Measurements from ENCODE around the gene CD3E.
"Not testable (repeated sequence)": the region's sequence is repeated elsewhere in the genome, so short reads cannot be mapped to it uniquely, and the experiment has no call there.

The CD3E gene

DNA sequence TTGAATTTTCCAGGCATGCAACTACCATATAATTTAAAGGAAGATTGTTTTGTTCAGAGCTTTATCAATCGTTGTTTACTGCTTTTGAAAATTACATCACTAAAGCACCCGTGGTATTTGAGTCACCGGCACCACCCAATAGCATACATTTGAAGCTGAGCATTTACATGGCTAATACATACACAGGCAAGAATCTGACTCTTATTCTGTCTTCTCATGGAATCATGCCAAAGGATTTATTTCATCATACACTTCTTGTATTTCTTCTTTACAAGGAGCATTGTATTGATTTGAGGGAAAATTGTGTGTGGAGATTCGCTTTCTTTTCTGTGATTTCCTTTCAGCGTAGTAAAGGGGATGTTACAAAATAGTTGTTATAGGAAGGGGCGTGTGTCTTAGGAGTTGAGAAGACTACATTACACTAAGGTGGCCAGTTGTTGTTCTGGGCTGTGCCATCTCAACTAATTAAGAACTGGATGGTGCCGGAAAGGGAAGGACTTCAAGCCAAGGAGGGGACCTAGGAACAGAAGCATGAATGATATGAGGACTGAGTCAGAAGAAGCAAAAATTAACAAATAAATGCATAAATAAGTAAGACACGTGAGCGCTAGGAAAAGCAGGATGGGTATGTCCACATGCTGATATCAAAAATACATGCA lies 12.9 kb upstream of the CD3E start:
- DNase-seq, result no peak

DNA sequence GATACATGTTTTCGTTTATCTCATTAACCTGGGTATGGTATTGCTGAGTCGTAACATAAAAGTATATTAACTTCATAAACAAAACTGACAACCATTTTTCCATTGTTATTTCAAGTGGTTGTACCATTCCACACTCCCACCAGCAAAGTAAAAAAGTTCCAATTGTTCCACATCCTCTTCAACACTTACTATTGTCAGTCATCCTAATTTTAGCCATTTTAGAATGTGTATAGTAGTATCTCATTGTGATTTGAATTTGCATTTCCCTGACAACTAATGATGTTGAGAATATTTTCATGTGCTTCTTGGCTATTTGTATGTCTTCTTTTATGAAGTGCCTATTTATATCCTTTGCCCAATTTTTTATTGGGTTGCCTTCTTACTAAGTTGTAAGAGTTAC lies 10.5 kb upstream of the CD3E start:
- no peak for DNase-seq

DNA sequence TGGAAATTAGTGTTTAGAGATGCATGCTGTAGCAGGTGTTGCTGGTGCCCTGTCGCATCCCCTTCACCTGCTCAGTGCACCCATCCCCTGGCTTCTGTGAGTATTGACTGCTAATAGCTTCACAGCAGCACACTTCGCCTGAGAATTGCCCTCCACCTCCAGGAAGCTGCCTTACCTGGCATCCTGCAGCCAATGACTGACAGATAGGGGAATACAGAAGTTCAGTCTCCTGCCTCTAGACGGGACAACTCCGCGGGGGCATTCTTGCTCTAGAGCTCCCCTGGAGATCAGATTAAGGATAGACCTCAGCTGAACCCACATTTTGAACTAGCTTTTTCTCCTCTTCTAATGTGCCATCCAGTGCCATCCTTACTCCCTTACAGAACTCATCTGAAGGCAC lies 9.3 kb upstream of the CD3E start:
- DNase-seq, result no peak

DNA sequence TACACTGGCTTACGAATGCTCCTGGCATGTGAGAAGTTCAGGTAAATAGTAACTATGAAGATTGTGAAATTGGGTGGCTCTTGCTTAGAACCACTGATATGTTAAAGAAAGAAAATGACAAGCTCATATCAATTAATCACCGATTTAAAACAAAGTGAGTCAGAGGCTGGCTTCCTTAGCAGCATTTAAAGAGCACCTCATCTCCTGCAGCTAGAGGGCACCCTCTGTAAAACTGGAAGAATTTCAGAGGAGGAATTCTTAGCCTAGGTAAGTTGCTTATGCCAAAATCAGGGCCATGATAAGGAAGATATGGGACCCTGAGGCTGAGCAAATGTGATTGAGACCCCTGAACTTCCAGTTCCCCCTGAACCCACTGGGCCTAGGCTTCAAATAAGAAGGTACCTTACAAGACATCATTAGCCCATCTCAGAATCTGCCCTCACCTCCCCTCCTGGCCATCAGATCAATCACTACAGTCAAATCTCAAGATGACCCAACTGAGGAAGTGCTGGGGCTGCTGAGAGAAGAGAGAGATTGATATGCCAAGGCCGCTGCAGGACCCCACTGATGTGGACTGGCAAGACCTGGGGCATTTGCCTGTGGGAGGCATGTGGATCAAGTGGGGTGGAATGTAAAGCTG lies 8.6 kb upstream of the CD3E start:
- DNase-seq, result peak; percentile 48

DNA sequence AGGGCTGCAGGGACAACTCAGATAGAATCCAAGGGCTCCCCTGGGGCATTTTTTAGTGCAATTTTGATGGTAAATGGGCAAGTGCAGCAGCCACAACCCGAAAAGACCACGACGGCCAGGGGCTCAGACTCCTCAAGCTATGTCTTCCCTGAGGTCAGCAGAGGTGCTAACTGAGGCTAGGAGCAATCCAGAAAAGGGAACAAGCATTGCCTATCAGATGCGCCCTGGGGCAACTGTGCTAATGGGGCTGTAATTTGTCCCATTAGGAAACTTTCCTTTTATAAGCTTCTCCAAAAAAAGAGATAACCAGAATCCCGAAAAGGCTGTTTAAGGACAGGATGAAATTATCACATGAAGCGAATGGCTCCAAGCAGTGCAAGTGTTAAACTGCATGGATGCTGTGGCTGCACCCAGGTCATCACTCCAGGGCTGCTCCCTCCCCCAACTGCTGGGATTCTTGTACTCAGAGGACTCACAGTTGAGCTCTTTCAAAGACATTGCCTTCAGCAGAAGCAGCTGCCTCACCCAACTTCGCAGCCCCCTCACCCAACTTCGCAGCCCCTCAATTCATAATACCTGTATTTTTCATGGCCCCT lies 2.8 kb upstream of the CD3E start:
- DNase-seq, result no peak

DNA sequence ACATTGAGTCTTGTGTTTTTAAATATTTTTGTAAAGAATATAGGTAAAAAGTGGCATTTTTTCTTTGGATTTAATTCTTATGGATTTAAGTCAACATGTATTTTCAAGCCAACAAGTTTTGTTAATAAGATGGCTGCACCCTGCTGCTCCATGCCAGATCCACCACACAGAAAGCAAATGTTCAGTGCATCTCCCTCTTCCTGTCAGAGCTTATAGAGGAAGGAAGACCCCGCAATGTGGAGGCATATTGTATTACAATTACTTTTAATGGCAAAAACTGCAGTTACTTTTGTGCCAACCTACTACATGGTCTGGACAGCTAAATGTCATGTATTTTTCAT lies 333 bp upstream of the CD3E start:
- no peak for DNase-seq

DNA sequence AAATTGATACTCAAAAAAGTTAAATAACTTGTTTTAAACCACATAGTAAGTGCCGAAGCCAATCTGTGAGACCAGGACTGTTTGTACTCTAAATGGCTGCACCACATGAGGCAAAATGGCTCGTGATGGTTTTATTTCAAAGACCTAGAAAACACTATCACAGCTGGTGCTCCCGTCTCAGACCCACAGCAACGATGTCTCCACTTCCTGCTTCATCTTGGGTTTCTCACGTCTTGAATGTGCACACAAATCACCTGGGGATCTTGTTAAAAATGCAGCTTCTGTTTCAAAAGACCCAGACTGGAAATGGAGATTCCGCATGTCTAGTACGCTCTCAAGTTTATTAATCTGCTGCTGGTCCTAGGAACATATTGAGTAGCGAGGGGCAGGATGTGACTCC lies 1.2 kb downstream of the CD3E start:
- DNase-seq, result no peak

DNA sequence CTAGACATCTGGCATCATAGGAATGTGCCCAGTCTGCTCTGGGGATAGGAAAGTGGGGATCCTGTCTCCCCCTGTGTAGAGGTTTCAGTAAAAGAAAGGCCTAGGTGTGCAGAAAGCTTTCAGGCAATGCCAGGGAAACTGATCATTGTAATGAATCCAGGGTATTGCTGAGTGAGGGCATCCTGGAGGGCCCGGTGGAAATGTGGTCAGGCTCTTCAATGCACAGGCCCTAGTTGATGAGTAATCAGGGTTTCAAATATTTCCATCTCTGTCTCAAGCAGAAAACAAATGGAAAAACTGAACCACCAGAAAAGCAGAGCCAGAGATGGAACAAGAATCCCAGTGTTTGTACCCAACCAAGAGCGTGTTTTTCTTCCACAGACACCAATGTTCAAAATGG lies 2.0 kb downstream of the CD3E start:
- no peak for DNase-seq

DNA sequence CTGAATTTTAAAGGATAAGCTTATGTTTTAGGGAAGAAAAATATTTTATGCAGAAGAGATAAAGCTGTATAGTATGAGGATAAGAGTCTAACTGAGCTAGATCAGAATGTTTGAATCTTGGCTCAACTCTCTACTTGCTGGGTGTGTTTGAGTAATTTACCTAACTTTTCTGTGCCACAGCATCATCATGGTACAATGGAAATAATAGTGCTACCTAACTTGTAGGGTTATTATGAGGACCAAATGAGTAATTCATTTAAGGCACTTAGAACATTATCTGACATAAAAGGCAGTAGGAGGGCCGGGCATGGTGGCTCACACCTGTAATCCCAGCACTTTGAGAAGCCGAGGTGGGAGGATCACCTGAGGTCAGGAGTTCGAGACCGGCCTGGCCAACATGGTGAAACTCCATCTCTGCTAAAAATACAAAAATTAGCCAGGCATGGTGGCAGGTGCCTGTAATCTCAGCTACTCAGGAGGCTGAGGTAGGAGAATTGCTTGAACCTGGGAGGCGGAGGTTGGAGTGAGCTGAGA lies 4.5 kb downstream of the CD3E start:
- not testable (repeated sequence) for DNase-seq

DNA sequence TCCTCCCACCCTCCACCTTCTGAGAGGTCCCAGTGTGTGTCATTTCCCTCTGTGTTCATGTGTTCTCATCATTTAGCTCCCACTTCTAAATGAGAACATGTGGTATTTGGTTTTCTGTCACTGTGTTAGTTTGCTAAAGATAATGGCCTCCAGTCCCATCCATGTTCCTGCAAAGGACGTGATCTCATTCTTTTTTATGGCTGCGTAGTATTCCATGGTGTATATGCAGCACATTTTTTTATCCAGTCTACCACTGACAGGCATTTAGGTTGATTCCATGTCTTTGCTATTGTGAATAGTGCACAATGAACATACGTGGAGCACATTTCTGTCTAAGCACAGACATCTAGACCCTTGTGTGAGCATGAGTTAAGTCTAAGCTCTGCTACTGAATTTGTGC lies 5.7 kb downstream of the CD3E start:
- no peak for DNase-seq

DNA sequence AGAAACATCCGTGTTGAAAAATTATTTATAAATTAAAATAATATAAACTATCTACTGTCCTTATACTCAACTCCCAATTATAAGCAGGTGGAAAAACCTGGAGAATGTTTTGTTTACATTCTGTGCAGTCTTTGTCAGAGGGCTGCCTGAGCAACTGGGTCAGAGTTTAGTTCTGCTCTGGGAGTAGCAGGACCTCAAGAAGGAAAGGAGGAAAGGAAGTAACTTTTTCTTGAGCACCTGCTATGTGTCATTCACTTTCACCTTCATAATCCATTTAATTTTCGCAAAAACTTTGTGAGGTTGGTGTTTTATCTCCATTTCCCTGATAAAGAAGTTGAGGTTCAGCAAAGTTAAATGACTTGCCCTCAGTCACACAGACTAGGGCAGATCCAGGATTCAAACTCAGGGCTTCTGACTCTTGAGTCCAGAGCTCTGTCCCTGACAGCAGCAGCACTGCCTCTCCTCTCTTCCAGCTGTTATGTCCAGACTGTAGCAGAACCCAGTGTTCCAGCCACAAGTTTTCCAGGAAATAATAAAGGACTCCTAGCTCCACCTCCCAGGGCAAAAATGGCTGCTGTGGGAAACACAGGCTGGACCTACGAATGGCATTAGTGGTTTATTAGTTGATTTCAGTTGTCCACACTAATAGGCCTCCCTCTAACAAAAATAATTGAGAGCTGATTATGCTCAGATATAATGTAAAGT lies 6.4 kb downstream of the CD3E start:
- DNase-seq, result no peak

DNA sequence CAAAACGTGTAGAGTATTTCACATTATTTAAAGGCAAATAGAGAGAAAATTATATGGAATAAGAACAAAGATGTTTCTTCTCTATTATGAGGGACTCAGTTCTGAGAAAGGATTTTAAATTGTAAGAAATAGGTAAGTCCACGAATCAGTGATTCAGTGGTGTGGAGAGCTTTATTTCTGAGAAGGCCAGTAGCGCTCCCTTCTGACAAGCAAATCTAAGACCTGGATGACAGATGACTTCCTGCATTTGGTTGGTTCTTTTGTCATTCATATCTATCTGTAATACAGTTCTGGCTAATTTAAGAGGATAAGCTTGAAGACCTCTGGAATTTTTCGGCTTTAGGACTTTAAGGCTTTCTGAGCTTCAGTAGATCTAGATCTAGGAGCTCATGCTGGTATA lies 7.0 kb downstream of the CD3E start:
- DNase-seq, result no peak

DNA sequence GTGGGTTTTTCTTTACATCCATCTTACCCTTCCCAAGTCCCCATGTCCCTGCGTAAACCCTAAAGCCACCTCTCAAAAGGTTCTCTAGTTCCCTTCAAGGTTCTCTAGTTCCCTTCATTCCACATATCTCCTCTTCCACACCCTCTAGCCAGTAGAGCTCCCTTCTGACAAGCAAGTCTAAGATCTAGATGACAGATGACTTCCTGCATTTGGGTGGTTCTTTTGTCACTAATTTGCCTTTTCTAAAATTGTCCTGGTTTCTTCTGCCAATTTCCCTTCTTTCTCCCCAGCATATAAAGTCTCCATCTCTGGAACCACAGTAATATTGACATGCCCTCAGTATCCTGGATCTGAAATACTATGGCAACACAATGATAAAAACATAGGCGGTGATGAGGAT lies 7.8 kb downstream of the CD3E start:
- DNase-seq, result no peak

DNA sequence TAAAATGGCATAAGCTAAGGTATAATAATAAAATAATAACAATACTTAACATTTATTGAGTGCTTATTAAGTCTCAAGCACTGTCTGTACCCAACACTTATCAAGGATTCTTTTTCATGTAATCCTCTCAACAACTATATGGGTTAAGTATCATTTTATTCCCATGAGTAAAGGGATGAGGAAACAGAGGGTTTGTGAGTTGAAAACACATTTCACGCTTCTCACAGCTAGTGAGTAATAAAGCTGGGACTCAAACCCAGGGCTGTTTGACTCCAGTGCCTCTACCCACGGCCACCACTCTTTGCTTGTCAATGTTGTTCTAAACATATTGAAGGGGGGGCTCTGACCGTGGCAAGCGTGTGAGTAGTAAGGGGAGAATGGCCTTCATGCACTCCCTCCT lies 8.7 kb downstream of the CD3E start:
- DNase-seq, result no peak

DNA sequence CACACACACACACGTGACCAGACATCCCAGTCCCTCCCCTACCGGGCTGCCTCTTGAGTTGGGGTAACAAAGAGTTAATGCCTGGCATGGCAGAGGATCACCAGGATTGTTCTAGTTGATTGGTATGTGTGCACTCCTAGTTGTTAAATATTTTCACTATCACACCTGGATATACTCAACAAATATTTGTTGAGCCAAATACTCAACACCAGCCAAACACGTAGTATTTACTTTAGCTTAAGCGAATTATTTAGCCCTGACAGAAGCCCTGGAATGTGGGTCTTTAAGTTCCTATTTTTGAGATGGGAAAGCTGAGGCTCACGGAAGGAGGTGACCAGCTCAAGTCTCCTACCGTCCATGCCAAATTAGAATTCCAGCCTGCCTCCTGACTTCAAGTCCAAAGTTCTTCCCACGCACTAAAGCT lies 10.5 kb downstream of the CD3E start:
- DNase-seq, result no peak

DNA sequence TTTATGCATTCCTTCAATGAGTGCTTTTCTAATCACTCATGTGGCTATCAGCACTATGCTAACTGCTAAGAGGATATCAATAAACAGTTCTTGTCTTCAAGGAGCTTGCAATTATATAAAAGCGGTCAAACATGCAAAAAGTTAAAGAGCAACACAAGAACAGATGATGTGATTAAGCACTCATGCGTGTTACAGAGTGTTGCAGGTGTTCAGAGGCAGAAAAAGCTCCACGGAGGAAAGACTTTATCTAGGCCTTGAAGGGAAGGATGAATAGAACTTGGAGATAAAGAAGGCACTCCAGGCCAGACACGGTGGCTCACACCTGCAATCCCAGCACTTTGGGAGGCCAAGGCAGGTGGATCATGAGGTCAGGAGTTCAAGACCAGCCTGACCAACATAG lies 13.6 kb downstream of the CD3E start:
- DNase-seq, result no peak

DNA sequence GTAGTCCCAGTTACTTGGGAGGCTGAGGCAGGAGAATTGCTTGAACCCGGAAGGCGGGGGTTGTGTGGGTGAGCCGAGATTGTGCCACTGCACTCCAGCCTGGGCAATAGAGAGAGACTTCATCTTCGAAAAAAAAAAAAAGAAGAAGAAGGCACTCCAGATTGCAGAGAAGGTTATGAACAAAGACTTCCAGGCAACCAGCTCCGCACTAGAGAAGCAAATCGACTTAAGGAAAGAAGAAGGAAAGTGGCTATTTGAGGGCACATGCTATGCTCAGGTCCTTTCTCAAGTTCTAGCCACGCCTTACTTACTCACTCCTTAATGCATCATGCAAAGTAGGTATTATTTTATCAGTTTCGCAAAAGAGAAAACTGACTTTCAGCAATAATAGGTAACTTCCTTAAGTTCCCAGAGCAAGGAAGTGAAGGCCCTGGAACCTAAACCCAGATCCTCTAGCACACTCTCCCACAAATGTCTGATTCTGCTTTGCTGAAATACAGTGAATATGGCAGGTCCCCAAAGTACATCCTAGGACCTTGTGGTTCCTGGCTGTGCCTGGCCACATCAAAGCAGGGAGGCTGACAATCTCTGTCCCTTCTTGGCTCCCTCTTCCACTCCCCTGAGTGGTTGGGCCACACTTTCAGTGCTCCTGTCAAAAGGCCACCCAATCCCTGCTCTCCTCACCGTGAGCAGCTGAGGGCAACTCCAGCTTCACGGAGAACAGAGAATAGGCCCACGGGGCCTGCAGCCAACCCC lies 14.2 kb downstream of the CD3E start:
- no peak for DNase-seq

DNA sequence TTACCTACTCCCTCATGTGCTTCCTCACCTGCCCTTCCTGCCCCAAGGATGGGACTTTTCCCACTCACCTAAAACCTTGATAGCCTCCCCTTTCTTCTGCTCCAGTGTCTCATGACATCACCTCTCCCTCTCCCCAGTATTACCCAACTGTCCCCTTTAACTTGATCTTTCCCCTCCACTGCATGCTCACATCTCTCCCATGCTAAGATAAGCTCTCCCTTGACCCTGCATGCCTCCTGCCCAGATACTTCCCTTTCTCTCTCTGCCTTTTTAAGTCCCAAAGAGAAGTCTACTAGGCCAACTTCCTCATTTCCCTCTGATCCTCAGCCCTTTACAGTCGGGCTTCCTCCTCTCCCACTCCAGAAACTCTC lies 14.8 kb downstream of the CD3E start:
- DNase-seq, result no peak

DNA sequence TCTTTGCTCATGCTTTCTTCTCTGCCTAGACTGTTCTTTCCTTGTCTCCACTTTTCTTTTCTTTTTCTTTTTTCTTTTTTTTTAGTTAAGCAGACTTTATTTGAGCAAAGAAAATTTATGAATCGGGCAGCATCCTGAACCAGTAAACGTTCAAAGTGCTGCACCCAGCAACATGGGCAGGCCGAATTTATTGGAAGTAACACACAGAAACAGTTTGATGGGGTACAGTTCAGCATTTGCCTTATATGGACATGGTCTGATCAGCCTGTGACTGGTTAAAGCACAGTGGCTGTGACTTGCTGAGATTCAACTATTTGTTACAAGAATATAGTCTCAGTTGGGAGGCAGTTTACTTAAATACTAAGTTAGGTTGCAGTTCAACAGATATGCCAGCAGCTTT lies 16.0 kb downstream of the CD3E start:
- DNase-seq, result no peak

DNA sequence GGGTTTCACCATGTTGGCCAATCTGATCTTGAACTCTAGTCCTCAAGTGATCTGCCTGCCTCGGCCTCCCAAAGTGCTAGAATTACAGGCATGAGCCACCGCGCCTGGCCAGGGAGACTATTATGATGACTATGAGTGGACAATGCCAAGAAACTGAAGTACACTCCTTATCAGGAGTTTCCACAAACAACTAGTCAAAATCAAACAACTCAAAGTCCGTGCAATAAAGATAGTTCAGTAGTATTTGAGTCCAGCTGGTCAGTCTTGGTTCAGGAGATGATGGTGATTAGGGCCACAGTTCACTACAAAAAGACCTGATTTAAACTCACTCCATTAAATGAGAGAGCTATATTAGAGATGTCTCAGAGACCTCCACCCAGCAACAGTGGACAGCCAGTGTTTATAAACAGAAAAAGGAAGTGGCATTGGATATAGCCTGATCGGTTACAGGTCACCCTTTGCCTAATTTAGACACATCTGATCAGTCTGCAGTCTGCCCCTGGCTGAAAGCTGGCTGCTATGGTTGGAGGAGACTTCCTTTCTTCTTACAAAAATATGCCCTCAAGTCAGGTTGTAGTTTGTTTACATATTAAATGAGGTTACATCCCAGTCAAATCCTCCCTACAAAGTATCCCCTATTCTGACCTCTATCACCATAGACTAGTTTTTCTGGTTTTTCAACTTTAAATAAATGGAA lies 17.0 kb downstream of the CD3E start:
- no peak for DNase-seq

DNA sequence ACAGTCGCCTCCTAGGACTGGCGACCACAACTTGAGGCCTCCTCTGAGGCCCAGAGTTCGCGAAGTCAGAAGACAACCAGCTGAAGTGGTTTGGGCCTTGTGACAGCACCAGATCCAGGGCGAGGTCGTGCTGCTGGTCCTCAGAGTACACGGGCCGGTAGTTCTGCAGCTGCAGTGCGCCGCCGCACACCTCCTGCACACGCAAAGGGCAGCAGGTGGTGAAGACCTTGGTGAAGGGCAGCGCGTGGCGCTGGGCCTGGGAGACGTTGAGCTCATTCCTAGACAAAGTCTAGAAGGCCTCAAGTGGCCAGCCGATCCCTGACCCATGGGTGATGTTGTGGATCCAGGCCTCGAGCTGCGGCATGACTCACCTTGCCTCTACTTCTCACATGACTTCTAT lies 18.2 kb downstream of the CD3E start:
- DNase-seq, result no peak

DNA sequence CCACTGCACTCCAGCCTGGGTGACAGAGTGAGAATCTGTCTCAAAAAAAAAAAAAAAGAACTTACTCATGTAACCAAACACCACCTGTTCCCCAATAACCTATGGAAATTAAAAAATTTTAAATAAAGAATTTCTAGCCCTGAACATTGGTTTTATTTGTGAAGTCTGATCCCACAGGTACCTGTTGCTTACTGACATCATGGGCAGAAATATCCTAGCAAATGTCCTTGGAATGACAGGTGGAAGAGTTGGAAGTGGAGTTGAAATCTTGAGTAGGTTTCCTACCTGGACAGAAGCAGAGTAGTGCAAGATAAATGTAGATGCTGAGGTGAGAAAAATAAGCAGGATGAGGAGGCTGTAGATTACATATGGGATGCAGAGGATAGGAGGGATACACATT lies 20.8 kb downstream of the CD3E start:
- DNase-seq, result no peak

DNA sequence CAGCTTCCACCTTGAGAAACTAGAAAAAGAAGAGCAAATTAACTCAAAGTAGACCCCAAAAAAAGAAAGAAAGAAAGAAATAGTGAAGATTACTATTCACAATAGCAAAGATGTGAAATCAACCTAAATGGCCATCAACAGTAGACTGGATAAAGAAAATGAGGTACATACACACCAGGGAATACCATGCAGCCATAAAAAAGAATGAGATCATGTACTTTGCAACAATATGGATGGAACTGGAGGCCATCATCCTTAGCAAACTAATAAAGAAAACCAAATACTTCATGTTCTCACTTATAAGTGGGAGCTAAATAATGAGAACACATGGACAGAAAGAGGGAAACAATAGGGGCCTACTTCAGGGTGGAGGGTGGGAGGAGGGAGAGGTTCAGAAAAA lies 24.2 kb downstream of the CD3E start:
- no peak for DNase-seq

Measured in HCEC 1CT (cell line).